Progenitor cell of endocrine pancreas (in vitro differentiated cells): ENCODE measurements around the gene TMUB2. TPM values are rescaled to one million over a fixed set of nuclear protein-coding genes. Genes with fewer than 3 reads are reported as not detected.

Experiments used
- DNase-seq: peaks from one replicate; pipeline ENCODE4 v3.0.0; 2021; ENCODE audit warnings: low spot score; ENCODE audit not compliant: unreplicated experiment
- H3K27ac Mint-ChIP-seq: 2 replicates; pipeline ENCODE4 v1.8.0; 2021; ENCODE audit warnings: mild to moderate bottlenecking, moderate library complexity, mixed read lengths
- H3K27me3 Mint-ChIP-seq: 2 replicates; pipeline ENCODE4 v1.8.0; 2021; ENCODE audit warnings: mixed read lengths
- H3K36me3 Mint-ChIP-seq: 2 replicates; pipeline ENCODE4 v1.8.0; 2022; ENCODE audit warnings: mixed read lengths; ENCODE audit not compliant: insufficient read depth
- H3K4me1 Mint-ChIP-seq: 2 replicates; pipeline ENCODE4 v1.8.0; 2021; ENCODE audit warnings: low read depth, mixed read lengths
- H3K4me3 Mint-ChIP-seq: 2 replicates; pipeline ENCODE4 v1.8.0; 2021; ENCODE audit warnings: low read depth, mild to moderate bottlenecking, moderate library complexity, mixed read lengths
- H3K9me3 Mint-ChIP-seq: 2 replicates; pipeline ENCODE4 v1.8.0; 2021; ENCODE audit warnings: low read depth, mixed read lengths
- total RNA-seq: library from RNA; stranded (reverse); gene quantifications from 2 replicates; pipeline ENCODE4 v1.2.1, GENCODE V29; 2021
- TF ChIP-seq, protein P1 (sequence below): fragments of 200-600 bp; sonication (generic); IDR thresholded peaks from one replicate; pipeline ENCODE4 v1.5.0; 2021; ENCODE audit warnings: antibody characterized with exemption, mild to moderate bottlenecking; ENCODE audit not compliant: unreplicated experiment

TMUB2 gene
- total RNA-seq, 1 donor from 2014 or later, result 50.3 TPM

DNA sequence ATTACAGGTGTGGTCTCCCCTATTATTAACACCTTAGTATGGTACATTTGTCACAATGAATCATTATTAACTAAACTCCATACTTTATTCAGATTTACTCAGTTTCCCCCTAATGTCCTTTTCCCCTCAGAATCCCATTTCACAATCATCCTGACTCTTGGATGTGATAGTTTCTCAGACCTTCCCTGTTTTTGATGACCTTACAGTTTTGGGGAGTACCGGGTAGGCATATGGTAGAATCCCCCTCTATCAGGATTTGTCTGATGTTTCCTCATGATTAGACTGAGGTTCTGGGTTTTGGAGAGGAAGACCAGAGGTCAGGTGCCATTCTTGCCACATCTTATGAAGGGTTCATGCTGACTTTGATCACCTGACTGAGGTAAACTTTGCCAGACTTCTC is 22.3 kb upstream of the TMUB2 start:
- H3K4me1 Mint-ChIP-seq, result peaks cover 7% of the 10 kb centered on the region
- no peaks in the 10 kb centered on the region for H3K36me3 Mint-ChIP-seq
- H3K27me3 Mint-ChIP-seq, result no peaks in the 10 kb centered on the region
- H3K27ac Mint-ChIP-seq, result no peak overlapping the region
- no peak for DNase-seq
- H3K4me3 Mint-ChIP-seq, result no peak overlapping the region
- no peaks in the 10 kb centered on the region for H3K9me3 Mint-ChIP-seq
- TF ChIP-seq, protein P1, sequence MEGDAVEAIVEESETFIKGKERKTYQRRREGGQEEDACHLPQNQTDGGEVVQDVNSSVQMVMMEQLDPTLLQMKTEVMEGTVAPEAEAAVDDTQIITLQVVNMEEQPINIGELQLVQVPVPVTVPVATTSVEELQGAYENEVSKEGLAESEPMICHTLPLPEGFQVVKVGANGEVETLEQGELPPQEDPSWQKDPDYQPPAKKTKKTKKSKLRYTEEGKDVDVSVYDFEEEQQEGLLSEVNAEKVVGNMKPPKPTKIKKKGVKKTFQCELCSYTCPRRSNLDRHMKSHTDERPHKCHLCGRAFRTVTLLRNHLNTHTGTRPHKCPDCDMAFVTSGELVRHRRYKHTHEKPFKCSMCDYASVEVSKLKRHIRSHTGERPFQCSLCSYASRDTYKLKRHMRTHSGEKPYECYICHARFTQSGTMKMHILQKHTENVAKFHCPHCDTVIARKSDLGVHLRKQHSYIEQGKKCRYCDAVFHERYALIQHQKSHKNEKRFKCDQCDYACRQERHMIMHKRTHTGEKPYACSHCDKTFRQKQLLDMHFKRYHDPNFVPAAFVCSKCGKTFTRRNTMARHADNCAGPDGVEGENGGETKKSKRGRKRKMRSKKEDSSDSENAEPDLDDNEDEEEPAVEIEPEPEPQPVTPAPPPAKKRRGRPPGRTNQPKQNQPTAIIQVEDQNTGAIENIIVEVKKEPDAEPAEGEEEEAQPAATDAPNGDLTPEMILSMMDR, result no peak

DNA sequence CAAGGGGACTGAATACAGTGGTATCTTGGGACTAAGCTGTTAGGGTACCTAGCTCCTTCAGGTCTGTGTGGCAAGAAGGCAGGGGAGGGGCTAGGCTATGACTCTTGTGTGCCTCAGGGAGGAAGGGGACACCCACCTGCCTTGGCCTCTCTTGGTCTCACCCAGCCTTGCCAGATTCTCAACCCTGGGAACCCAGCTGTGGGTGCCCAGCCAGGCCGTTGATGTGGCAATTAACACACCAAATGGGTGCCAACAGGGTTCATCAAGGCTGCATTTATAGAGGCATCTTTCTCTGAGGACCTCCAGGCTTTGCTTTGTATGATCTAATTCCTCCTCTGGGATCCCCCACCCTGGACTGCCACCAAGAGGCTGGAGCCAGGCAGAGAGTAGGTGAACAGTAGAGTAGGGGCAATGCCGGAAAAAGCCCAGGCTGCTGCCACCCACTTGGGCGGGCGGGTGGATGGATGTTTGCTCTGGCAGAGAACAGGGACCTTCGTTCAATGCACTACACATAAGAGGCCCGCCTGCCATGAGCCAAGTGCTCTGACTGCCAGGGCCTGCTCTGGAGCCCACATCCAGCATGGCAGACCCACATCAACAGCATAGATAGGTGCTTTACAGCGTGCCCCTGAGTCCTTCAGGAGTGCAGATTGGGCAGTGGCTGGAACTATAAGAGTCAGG is 19.5 kb upstream of the TMUB2 start:
- TF ChIP-seq, protein P1, result no peak
- no peak overlapping the region for H3K27ac Mint-ChIP-seq
- no peaks in the 10 kb centered on the region for H3K27me3 Mint-ChIP-seq
- no peaks in the 10 kb centered on the region for H3K36me3 Mint-ChIP-seq
- peaks cover 15% of the 10 kb centered on the region for H3K4me1 Mint-ChIP-seq
- H3K9me3 Mint-ChIP-seq, result no peaks in the 10 kb centered on the region
- no peak for DNase-seq
- H3K4me3 Mint-ChIP-seq, result no peak overlapping the region

DNA sequence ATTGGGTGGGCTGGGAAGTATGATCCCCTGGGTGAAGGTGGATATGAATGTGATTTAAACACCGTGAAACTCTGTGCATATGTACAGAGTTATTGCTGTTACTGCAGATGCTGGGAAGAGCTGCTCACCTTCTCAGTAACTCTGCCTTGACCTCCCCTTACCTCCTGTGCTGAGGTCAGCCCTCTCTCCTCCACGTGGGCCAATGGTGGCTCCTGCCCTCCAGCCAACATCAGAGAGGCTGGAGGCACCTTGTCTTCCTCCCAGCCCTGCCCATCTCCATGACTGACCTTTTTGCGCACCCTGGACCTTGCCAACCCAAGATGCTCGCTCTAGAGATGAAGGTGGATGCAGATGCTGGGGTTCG is 16.7 kb upstream of the TMUB2 start:
- TF ChIP-seq, protein P1, result no peak
- Mint-ChIP-seq H3K4me1 (peaks cover 15% of the 10 kb centered on the region), H3K36me3 (no peaks in the 10 kb centered on the region), H3K4me3 (no peak overlapping the region), H3K27me3 (no peaks in the 10 kb centered on the region), H3K27ac (peak overlapping the region; percentile 56), H3K9me3 (no peaks in the 10 kb centered on the region)
- DNase-seq, result no peak

DNA sequence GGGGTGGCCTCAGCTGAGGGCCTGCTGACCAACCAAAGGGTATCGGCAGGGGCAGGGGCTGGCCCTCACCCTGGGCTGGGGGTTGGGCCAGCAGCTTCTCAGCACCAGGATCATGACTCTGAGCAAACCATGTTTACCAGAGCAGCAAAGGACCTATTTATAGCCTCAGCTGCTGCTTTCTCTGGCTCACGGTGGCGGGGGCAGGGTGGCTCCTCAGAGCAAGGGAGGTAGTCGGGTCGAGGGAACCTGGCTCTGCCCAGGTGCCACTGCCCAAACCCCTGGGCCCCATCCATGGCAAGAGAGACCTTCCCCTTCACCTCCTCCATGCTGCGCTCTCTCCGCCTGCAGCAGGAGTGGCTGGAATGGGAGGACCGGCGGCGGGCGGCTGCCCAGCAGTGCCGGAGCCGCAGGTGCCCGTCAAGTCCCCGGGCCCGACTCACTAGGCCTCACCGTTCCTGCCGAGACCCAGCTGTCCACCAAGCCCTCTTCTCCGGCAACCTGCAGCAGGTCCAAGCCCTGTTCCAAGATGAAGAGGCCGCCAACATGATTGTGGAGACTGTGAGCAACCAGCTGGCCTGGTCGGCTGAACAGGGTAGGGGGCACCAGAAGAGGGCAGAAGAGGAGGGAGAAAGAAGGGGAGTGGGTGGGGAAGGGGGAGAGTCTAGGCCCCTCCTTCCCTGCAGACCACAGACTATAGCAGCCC is 16.1 kb upstream of the TMUB2 start, which contains the start of gene ASB16:
Gene ASB16 (plus strand): TSS at position 206 of the 703 bp plus-strand sequence. CDS start 86 bp downstream, at position 292.
- H3K4me3 Mint-ChIP-seq, result no peak within 1 kb of the TSS
- no peak for DNase-seq
- H3K36me3 Mint-ChIP-seq, result peaks cover under 1% of the 10 kb centered on the region
- H3K4me1 Mint-ChIP-seq, result peaks cover 15% of the 10 kb centered on the region
- TF ChIP-seq, protein P1, result no peak
- peak within 1 kb of the TSS; percentile 56 for H3K27ac Mint-ChIP-seq
- no peaks in the 10 kb centered on the region for H3K27me3 Mint-ChIP-seq
- H3K9me3 Mint-ChIP-seq, result no peaks in the 10 kb centered on the region

DNA sequence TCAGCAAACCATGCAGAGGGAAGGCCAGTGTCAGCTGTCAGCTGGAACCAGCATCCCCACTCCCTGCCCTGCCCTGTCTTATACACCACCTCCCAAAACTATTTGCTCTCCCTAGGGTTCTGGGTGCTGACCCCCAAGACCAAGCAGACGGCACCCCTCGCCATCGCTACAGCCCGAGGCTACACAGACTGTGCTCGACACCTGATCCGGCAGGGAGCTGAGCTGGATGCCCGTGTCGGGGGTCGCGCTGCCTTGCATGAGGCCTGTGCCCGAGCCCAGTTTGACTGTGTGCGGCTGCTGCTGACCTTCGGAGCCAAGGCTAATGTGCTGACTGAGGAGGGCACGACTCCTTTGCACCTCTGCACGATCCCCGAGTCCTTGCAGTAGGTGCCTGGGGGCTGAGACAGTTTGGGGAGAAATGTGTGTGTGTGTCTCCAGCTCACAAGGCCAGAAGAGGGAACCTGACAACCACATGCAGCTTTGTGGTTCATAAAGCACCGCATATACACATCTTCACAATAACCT is 14.8 kb upstream of the TMUB2 start:
- no peaks in the 10 kb centered on the region for H3K27me3 Mint-ChIP-seq
- no peaks in the 10 kb centered on the region for H3K9me3 Mint-ChIP-seq
- H3K4me1 Mint-ChIP-seq, result peaks cover 15% of the 10 kb centered on the region
- no peak for DNase-seq
- H3K36me3 Mint-ChIP-seq, result peaks cover 5% of the 10 kb centered on the region
- H3K4me3 Mint-ChIP-seq, result no peak overlapping the region
- TF ChIP-seq, protein P1, result no peak
- peak overlapping the region; percentile 52 for H3K27ac Mint-ChIP-seq
